ENCODE data around the gene EPS8L3. TPM values are rescaled to one million over a fixed set of nuclear protein-coding genes. Genes with fewer than 3 reads are reported as not detected.

EPS8L3 gene
- total and polyA plus RNA-seq, 9 of the 15 experiments (the other 6 are each of a cell fraction or from before 2014, with no cell fraction given), result 0.09 to 0.42 (median 0.14) TPM; not detected in 5

- Histone ChIP-seq H2AFZ (ENCODE audit: low read depth, low read length) (peak overlapping the region; percentile 66; the same call in 1 of the 2 replicates), H3K9ac (ENCODE audit: insufficient read depth in 1 of 2, low read depth in 2 of 2, low read length in 2 of 2) (peak overlapping the region in 1 of 2 experiments; percentile 49; a peak in 1 of 4 replicates), H3K4me1 (replicated peaks in 1 of 2; ENCODE audit: control insufficient read depth in 2 of 2, insufficient read depth in 2 of 2, low read length in 2 of 2) (peaks cover 11 to 12% of the 10 kb centered on the region in 2 experiments; a peak in 3 of 5 replicates), H3K9me3 (replicated peaks; ENCODE audit: control insufficient read depth, insufficient read depth, low read depth, low read length) (no peaks in the 10 kb centered on the region), H4K20me1 (replicated peaks; ENCODE audit: control insufficient read depth, insufficient read depth, low read length) (no peaks in the 10 kb centered on the region), H3K4me3 (no peak overlapping the region), H3K9me1 (ENCODE audit: control insufficient read depth, insufficient read depth, low read length) (no peaks in the 10 kb centered on the region), H3K36me3 (ENCODE audit: control insufficient read depth, insufficient read depth, low read length) (no peaks in the 10 kb centered on the region), H3K4me2 (ENCODE audit: insufficient read depth, low read length) (no peak overlapping the region), H3K79me2 (ENCODE audit: control insufficient read depth, insufficient read depth, low read length) (no peaks in the 10 kb centered on the region), H3K27ac (ENCODE audit: extremely low read depth, low read depth, low read length) (no peak overlapping the region), H3K27me3 (ENCODE audit: control insufficient read depth in 2 of 2, insufficient read depth in 2 of 2, low read length in 2 of 2) (peaks cover 0 to 18% of the 10 kb centered on the region in 2 experiments; a peak in 2 of 5 replicates)
- ATAC-seq, result no peak
- BruUV-seq (replicated peaks), result no TSS peak
- peak; percentile 93 for FAIRE-seq
- intact Hi-C loops (cut with micrococcal nuclease) (loop anchor here (1.0 kb wide), 3 partner anchors 56 to 228 kb away; no protein-coding TSS in a partner anchor), in situ Hi-C loops (cut with MboI) (loop anchor here (5.0 kb wide), 1 partner anchor 132 kb away; no protein-coding TSS in a partner anchor)
- WGBS (ENCODE audit: insufficient coverage, low coverage, missing lambda C conversion rate), result 10% methylated on average over 6 of the region's 6 CpGs
- no peak for DNase-seq (ENCODE audit: extremely low read depth in 1 of 4, low spot score in 3 of 4)
- ChIA-PET CTCF (ENCODE audit: low intra/inter-chr PET ratio) (interaction anchor here (0.9 to 7.1 kb wide), 5 partner anchors 125 to 275 kb away, joined by 4 to 202 read pairs (median 38); partner anchors contain the start of gene AHCYL1), POLR2A (interaction anchor here (0.5 to 10.2 kb wide), 9 partner anchors 8 to 227 kb away, joined by 3 to 99 read pairs (median 4); partner anchors contain the start of genes AHCYL1 and GNAI3)
- TF ChIP-seq, protein P1, sequence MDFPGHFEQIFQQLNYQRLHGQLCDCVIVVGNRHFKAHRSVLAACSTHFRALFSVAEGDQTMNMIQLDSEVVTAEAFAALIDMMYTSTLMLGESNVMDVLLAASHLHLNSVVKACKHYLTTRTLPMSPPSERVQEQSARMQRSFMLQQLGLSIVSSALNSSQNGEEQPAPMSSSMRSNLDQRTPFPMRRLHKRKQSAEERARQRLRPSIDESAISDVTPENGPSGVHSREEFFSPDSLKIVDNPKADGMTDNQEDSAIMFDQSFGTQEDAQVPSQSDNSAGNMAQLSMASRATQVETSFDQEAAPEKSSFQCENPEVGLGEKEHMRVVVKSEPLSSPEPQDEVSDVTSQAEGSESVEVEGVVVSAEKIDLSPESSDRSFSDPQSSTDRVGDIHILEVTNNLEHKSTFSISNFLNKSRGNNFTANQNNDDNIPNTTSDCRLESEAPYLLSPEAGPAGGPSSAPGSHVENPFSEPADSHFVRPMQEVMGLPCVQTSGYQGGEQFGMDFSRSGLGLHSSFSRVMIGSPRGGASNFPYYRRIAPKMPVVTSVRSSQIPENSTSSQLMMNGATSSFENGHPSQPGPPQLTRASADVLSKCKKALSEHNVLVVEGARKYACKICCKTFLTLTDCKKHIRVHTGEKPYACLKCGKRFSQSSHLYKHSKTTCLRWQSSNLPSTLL (IDR thresholded peaks at IDR 0.05), result no peak
- TF ChIP-seq MAZ (CRISPR knock-in tag; conservative IDR thresholded peaks at IDR 0.05 in 1 of 2, IDR thresholded peaks at IDR 0.05 in 1 of 2), result 0 out of 4 replicates have a peak, but pooled peaks of 1 of the 2 experiments have one; percentile 5
- TF ChIP-seq TCF7 (IDR thresholded peaks at IDR 0.05; ENCODE audit: borderline replicate concordance), result no peak
- peak; percentile 8; the same call in 1 of the 2 replicates for TF ChIP-seq MTA3 (IDR thresholded peaks at IDR 0.05; ENCODE audit: borderline replicate concordance)
- TF ChIP-seq ELF2 (CRISPR knock-in tag; IDR thresholded peaks at IDR 0.05), result no peak
- no peak for TF ChIP-seq RBM15 (IDR thresholded peaks at IDR 0.05; ENCODE audit: insufficient read depth, low read length)
- TF ChIP-seq, protein P2, sequence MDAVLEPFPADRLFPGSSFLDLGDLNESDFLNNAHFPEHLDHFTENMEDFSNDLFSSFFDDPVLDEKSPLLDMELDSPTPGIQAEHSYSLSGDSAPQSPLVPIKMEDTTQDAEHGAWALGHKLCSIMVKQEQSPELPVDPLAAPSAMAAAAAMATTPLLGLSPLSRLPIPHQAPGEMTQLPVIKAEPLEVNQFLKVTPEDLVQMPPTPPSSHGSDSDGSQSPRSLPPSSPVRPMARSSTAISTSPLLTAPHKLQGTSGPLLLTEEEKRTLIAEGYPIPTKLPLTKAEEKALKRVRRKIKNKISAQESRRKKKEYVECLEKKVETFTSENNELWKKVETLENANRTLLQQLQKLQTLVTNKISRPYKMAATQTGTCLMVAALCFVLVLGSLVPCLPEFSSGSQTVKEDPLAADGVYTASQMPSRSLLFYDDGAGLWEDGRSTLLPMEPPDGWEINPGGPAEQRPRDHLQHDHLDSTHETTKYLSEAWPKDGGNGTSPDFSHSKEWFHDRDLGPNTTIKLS (IDR thresholded peaks at IDR 0.05; ENCODE audit: borderline replicate concordance, low read depth), result no peak
- TF ChIP-seq, protein P3, sequence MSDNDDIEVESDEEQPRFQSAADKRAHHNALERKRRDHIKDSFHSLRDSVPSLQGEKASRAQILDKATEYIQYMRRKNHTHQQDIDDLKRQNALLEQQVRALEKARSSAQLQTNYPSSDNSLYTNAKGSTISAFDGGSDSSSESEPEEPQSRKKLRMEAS (CRISPR knock-in tag; IDR thresholded peaks at IDR 0.05), result peak; percentile 0; the same call in 1 of the 2 replicates
- no peak for TF ChIP-seq ATF1 (CRISPR knock-in tag; IDR thresholded peaks at IDR 0.05)
- TF ChIP-seq ATF1 (tag; IDR thresholded peaks at IDR 0.05), result peak; percentile 7; the same call in 1 of the 2 replicates
- peak; percentile 64; the same call in 1 of the 2 replicates for TF ChIP-seq FOXP1 (CRISPR knock-in tag; IDR thresholded peaks at IDR 0.05)
- 0 out of 2 replicates have a peak, but pooled peaks have one; percentile 16 for TF ChIP-seq ZBTB7A (IDR thresholded peaks at IDR 0.05; ENCODE audit: borderline replicate concordance, control insufficient read depth, low read depth, low read length)
- 0 out of 2 replicates have a peak, but pooled peaks have one; percentile 66 for TF ChIP-seq RUNX1 (IDR thresholded peaks at IDR 0.05; ENCODE audit: low read depth)
- no peak for TF ChIP-seq MXI1 (IDR thresholded peaks at IDR 0.05; ENCODE audit: low read depth, low read length)
- no peak for TF ChIP-seq SMARCA5 (IDR thresholded peaks at IDR 0.05)
Measured at GRCh38 chr1:109773900-109774485, 10.3 kb upstream of the EPS8L3 start.
